ENCODE measurements around the gene FAM53B.

Gene FAM53B

GRCh38 chr10:124707144-124707467 is 37.1 kb downstream of the FAM53B start:
- no peak for DNase-seq

GRCh38 chr10:124706462-124707143 is 37.6 kb downstream of the FAM53B start:
- no peak for DNase-seq

- no peak for DNase-seq
These were observed 38.2 kb downstream of the FAM53B start for GRCh38 chr10:124705817-124706461.

DNA sequence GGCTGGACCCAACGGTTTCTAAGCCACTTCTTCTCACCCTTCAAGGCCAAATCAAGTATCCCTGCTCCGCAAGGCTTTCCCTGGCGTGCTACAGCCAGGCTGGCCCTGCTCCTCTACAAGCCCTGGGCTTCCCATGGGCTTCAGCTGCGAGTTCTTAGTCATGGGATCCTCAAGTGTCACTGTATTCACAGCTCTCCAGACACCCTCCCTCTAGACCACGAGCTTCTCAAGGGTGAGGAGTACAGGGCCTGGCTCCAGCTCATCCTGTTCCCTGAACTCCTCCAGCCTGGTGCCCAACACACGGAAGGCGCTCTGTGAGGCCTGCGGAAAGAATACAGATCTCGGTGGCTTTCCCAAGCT is 38.8 kb downstream of the FAM53B start:
- no peak for DNase-seq

DNA sequence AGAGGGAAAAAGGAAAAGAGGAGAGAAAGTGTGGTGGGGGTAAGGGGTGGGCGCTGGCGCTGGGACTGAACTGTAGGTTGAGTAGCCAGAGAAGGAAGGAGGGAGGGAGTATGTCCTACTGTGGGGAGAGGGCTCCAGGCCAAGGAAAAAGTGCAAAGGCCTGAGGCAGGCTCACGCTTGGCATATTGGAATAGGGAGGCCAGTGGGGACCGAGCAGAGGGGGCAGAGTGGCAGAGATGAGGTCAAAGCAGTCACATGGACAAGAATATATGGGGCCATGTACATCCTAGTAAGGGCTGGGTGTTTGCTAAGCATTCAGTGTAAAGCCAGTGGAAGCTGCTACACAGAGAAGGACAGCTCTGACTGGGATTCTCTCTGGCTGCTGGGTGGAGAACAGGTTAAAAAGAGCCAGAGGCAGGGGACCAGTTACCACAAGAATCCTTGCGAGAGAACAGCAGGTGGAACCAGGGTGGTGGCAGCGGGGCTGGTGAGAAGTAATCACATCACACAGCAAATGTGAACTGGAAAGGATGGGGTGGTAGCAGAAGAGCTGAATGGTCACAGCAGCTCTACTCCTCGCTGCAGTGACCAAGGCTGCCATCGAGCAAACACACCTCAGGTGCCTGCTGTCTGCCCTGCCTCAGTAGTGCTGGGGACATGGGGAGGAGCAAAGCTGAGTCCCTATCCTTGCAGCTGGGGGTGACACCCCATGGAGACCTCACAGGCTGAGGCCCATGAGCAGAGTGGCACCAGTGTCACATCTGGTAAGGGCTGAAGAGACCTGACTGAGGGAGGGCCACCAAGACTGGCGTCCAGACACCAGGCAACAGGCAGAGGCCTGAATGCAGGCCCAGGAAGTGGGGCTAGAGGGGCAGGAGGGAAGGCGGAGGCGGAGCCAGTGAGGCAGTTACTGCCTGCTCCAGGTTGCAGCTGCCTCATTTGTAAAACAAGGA is 39.5 kb downstream of the FAM53B start:
- DNase-seq = no peak

DNA sequence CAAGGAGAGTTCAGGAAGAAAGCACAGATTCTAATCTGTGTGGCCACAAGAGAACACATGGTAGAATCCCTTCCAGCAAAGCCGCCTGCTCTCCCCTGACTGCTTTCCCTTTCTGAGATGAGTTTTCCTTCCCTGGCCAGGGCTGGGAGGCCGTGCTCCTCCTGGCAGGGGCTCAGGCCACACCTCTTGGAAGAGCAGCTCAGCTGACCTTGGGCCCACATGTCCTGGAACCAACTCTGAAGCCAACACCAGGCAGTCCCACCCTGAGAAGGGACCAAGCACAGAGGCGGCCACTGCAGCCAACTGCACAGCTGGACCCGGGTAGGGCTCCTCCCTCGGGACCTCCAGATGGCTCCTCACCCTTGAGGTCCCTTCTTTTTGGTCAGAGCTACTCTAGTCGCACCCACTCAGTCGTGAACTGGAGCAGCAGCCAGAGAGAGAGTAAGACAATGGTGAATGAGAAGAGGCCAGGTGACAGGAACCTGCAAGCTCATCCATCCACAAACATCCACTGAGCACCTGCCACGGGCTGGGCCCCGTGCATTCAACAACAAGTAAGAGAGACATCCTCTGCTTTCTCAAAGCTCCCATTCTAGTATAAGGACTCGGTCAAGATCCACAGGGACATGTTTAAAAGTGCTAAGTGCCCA is 40.3 kb downstream of the FAM53B start:
- no peak for DNase-seq

- no peak for DNase-seq
These were observed 40.8 kb downstream of the FAM53B start for GRCh38 chr10:124703372-124703771.

- DNase-seq = peak in 1 of 2 donors; percentile 67
These were observed 42.1 kb downstream of the FAM53B start for GRCh38 chr10:124701881-124702656.

DNA sequence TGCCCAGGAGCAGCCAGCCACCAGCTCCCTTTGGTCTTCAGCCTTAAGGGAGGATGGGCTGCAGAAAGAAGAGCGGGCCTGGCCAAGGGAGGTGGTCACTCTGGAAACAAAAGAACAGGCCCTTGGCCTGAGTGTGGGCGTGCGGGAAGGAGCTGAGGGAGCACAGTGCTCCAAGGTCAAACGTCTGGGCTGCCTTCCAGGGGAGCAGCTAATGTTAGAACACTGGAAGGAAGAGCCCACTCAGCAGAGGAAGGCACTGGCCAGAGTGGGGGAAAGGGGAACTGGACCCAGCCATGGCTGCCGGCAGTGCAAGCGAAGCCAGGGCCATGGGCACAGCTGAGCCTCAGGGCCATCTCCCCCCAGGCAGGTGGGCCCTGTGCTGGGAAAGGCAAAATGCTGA is 42.7 kb downstream of the FAM53B start:
- DNase-seq = no peak

DNA sequence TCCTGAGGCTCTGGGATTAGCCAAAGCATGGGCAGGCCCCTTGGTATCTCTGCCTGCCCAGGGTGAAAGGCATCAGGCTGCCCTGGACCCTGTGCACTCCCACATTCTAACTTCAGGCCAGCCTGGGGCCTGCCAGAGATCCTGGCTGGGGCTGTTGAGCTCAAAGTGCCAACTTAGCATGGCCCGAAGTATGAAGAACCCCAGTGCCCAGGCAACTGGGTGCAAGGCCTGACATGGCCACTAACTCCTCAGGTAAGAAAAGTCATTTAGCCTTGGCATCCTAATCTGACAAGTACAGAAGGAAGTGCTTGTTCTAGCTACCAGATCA is 43.2 kb downstream of the FAM53B start:
- DNase-seq = no peak

DNA sequence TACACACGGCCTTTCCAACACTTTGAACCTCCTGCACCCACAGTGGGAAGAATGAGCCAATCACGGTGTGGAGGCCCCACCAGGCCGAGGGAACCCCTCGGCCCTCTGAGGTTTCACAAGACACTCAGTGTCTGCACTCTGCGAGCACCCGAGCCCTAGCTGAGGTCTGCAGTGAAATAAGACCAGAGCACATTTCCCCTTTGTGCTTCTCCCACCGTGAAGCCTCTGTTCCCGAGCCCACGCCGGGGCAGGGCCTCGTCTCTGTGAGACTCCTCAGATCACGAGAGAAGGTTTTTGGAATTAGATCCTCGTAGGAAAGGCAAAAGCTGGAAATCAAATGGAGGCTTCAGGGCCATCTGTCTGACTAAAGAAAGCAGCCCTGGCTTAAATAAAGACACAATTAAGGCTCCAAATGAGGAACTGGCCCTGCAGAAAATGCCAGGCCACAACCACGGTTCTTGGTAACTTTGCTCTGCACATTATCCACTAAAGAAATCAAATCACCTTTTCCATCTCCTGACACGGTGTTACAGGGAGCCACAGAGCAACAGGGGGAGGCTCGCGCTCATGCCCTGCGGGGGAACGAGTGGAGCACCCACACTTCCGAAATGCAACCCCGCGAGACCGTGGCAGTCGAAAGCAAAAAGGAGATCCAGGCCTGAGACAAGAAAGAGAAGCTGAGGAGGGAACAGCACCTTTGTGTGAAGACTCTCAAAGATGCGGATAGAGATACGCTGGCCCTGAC is 43.7 kb downstream of the FAM53B start:
- no peak for DNase-seq

DNA sequence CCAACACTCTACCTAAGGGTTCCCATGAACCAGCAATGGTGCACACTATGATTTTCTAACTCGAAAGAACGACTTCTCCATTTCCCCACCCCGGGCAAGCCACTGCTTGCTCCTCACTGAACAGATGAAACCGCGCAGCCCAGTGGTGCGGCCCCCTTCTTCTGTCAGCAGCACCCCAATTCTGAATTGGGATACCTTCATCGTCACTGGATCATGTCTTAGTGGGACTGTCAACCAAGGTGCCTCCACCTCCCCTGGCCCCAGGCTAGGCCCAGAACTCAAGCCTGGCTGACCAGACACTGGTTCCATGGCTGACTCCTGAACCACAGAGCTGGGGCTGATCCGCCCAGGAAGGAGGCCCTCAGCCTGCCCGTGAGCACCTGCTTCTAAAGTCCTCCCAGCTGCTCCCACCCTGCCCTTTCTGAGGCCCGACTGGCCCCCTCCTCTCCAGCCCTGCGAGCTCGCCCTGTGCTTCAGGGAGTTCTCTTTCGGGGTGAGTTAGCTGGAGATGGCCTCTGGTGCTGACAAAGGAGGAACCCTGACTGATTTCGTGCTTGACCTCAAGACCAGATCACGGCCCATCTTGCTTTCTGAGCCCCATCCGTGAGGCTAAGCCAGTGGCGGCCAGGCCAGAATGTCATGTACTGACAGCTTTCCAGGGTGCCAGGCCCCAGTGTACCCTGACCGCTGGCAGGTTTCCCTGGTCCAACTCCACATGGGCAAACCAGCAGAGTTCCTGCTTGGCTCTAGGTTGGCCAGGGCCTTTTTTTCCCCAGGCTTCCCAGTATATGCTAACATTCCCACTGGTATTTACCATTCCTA is 44.5 kb downstream of the FAM53B start:
- no peak for DNase-seq

- no peak for DNase-seq
These were observed 45.4 kb downstream of the FAM53B start for GRCh38 chr10:124698545-124699469.

- peak; percentile 61 to 64 for DNase-seq
These were observed 46.2 kb downstream of the FAM53B start for GRCh38 chr10:124697837-124698544.

DNA sequence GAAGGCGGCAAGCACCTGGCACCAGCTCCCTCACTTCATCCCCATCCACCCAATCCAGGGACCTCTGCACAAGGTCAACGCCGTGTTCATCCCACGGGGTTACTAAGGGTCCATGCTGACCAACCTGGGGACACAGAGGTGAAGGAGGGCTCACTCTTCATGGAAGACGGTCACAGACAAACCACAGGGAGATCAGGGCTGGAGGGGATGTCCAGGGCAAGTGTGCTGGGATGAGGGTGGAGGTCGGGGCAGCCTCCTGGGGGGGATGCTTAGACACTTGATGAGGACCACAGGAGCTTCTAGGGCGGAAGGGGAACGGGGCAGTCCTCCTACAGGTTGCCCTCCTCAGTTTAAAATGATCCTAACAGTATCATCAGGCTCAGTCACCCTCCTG is 46.7 kb downstream of the FAM53B start:
- no peak for DNase-seq

GRCh38 chr10:124696446-124697392 is 47.5 kb downstream of the FAM53B start:
- DNase-seq = peak in 1 of 2 donors; percentile 68

DNA sequence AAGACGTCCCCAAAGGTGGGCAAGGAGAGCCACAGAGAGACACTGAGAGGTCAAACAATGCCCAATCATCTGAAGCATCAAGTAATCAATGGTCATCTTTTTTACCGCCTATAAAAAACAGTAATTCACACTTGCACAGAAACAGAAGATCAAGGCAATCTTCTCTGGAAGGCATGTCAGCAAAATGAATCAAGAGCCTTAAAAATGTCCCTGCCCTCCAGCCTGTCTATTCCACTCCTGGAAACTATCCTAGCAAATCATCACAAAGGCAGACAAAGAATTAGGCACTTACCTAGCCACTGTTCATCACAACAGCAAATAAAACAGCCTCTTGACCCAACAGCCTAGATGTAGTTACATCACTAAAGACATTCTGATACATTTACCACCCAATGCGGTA is 48.9 kb downstream of the FAM53B start:
- DNase-seq = no peak
